Liver (tissue), 9 donors: ENCODE measurements around the gene C14orf93. TPM values are rescaled to one million over a fixed set of nuclear protein-coding genes. Genes with fewer than 3 reads are reported as not detected.

Experiments used
- DNase-seq: peaks from one replicate; pipeline ENCODE4 v3.0.0-alpha.2; 2017; ENCODE audit warnings: low spot score
- H3K27ac ChIP-seq, 2 donors: one replicate each; pipeline ENCODE4 v1.7.0; 2013; ENCODE audit warnings: inconsistent platforms in 2 of 2, low read length in 2 of 2, control low read depth in 1 of 2, low read depth in 1 of 2, mild to moderate bottlenecking in 1 of 2
- H3K27me3 ChIP-seq, 4 donors: one replicate each; pipeline versions ENCODE4 v1.6.1 to v1.7.0; 2013; ENCODE audit warnings: low read length in 3 of 4, inconsistent platforms in 1 of 4, mild to moderate bottlenecking in 1 of 4, moderate library complexity in 1 of 4; ENCODE audit not compliant: control insufficient read depth in 4 of 4, insufficient read depth in 4 of 4
- H3K36me3 ChIP-seq, 4 donors: one replicate each; pipeline versions ENCODE4 v1.6.1 to v1.7.0; 2013; ENCODE audit warnings: low read length in 3 of 4, mild to moderate bottlenecking in 3 of 4, low read depth in 1 of 4, moderate library complexity in 1 of 4; ENCODE audit not compliant: control insufficient read depth in 4 of 4, insufficient read depth in 3 of 4
- H3K4me1 ChIP-seq, 4 donors: one replicate each; pipeline versions ENCODE4 v1.6.1 to v1.7.0; 2013; ENCODE audit warnings: low read length in 3 of 4, mild to moderate bottlenecking in 3 of 4, moderate library complexity in 1 of 4; ENCODE audit not compliant: control insufficient read depth in 4 of 4, insufficient read depth in 4 of 4
- H3K4me3 ChIP-seq, 3 donors: one replicate each; pipeline versions ENCODE4 v1.6.1 to v1.7.0; 2013; ENCODE audit warnings: low read length in 3 of 3, control low read depth in 1 of 3, low read depth in 1 of 3, mild to moderate bottlenecking in 1 of 3
- H3K9ac ChIP-seq, 2 donors: one replicate each; pipeline ENCODE4 v1.7.0; 2013; ENCODE audit warnings: low read length in 2 of 2, mild to moderate bottlenecking in 2 of 2, moderate library complexity in 2 of 2, control low read depth in 1 of 2, low read depth in 1 of 2
- H3K9me3 ChIP-seq, 4 donors: one replicate each; pipeline versions ENCODE4 v1.6.1 to v1.7.0; 2013; ENCODE audit warnings: low read length in 3 of 4; ENCODE audit not compliant: control insufficient read depth in 4 of 4
- EGR1 ChIP-seq, 2 donors: IDR thresholded peaks; 2 replicates each; pipeline ENCODE4 v1.6.1; 2016 to 2018; ENCODE audit warnings: antibody characterized with exemption in 2 of 2, low read depth in 2 of 2
- FOXA1 ChIP-seq: IDR thresholded peaks from 2 replicates; pipeline ENCODE4 v1.6.1; 2016; ENCODE audit warnings: antibody characterized with exemption
- FOXA2 ChIP-seq: IDR thresholded peaks from 2 replicates; pipeline ENCODE4 v1.6.1; 2016; ENCODE audit warnings: antibody characterized with exemption
- GABPA ChIP-seq, 2 donors: IDR thresholded peaks in 1 of 2; conservative IDR thresholded peaks in 1 of 2; 2 replicates each; pipeline ENCODE4 v1.6.1; 2016; ENCODE audit warnings: antibody characterized with exemption in 2 of 2, mild to moderate bottlenecking in 1 of 2, moderate library complexity in 1 of 2
- HNF4A ChIP-seq, 2 donors: conservative IDR thresholded peaks; 2 replicates each; pipeline ENCODE4 v1.6.1; 2016; ENCODE audit warnings: antibody characterized with exemption in 2 of 2, mild to moderate bottlenecking in 2 of 2
- HNF4G ChIP-seq: IDR thresholded peaks from 2 replicates; pipeline ENCODE4 v1.6.1; 2016; ENCODE audit warnings: antibody characterized with exemption
- JUND ChIP-seq, 2 donors: IDR thresholded peaks; 2 replicates each; pipeline ENCODE4 v1.6.1; 2016; ENCODE audit warnings: antibody characterized with exemption in 2 of 2
- NR2F2 ChIP-seq: IDR thresholded peaks from 2 replicates; pipeline ENCODE4 v1.6.1; 2016; ENCODE audit warnings: antibody characterized with exemption
- RAD21 ChIP-seq, 2 donors: IDR thresholded peaks; 2 replicates each; pipeline ENCODE4 v1.6.1; 2016; ENCODE audit warnings: antibody characterized with exemption in 2 of 2, mild to moderate bottlenecking in 2 of 2
- RXRA ChIP-seq, 2 donors: IDR thresholded peaks; 2 replicates each; pipeline ENCODE4 v1.6.1; 2017 to 2018; ENCODE audit warnings: antibody characterized with exemption in 2 of 2, mild to moderate bottlenecking in 1 of 2
- SP1 ChIP-seq: IDR thresholded peaks from 2 replicates; pipeline ENCODE4 v1.6.1; 2018; ENCODE audit warnings: antibody characterized with exemption, mild to moderate bottlenecking
- TAF1 ChIP-seq: conservative IDR thresholded peaks from 2 replicates; pipeline ENCODE4 v1.6.1; 2016; ENCODE audit warnings: antibody characterized with exemption, mild to moderate bottlenecking
- YY1 ChIP-seq: IDR thresholded peaks from 2 replicates; pipeline ENCODE4 v1.6.1; 2016; ENCODE audit warnings: antibody characterized with exemption, mild to moderate bottlenecking
- WGBS: extraction: QIAGEN DNeasy Blood & Tissue Kit; methylation state at CpG from one replicate; pipeline ENCODE4 v1.1.7; 2013; 5-methylcytosine and 5-hydroxymethylcytosine counted together
- polyA plus RNA-seq, 2 donors: library from polyadenylated mRNA; stranded (reverse) in 1 of 2; unstranded in 1 of 2; fragments of 200-250 nt in 1 of 2; fragments of >200 nt in 1 of 2; fragmentation: Nextera tagmentation in 1 of 2; extraction: Ambion mirVana in 1 of 2; gene quantifications; one replicate each; pipeline versions ENCODE4 v1.2.1 to v1.2.3, GENCODE V29; 2013 to 2015
- total RNA-seq, 2 donors: library from RNA; depleted of rRNA; stranded (reverse); fragments of >200 nt; gene quantifications; one replicate each; pipeline ENCODE4 v1.2.3, GENCODE V29; 2014
- TF ChIP-seq, protein P1 (sequence below): fragments of 150-350 bp; IDR thresholded peaks from 2 replicates; pipeline ENCODE4 v1.5.1; 2017; ENCODE audit warnings: improper control_type of control experiment, low read depth, low read length; ENCODE audit not compliant: missing input control
- TF ChIP-seq, protein P2 (sequence below): IDR thresholded peaks from 2 replicates; pipeline ENCODE4 v1.6.1; 2016; ENCODE audit warnings: antibody characterized with exemption
- TF ChIP-seq, protein P3 (sequence below): IDR thresholded peaks from 2 replicates; pipeline ENCODE4 v1.6.1; 2016; ENCODE audit warnings: antibody characterized with exemption
- TF ChIP-seq, protein P4 (sequence below): IDR thresholded peaks from 2 replicates; pipeline ENCODE4 v1.6.1; 2016; ENCODE audit warnings: antibody characterized with exemption, mild to moderate bottlenecking
- TF ChIP-seq, protein P5 (sequence below): IDR thresholded peaks from 2 replicates; pipeline ENCODE4 v1.6.1; 2016; ENCODE audit warnings: antibody characterized with exemption
- donor health status: healthy.
- donor health status: healthy.
- donor health status: healthy.
- donor health status: healthy.
- donor health status: healthy.

Gene C14orf93
- total and polyA plus RNA-seq, 4 donors = 2.1 to 7.1 (median 3.4) TPM

DNA sequence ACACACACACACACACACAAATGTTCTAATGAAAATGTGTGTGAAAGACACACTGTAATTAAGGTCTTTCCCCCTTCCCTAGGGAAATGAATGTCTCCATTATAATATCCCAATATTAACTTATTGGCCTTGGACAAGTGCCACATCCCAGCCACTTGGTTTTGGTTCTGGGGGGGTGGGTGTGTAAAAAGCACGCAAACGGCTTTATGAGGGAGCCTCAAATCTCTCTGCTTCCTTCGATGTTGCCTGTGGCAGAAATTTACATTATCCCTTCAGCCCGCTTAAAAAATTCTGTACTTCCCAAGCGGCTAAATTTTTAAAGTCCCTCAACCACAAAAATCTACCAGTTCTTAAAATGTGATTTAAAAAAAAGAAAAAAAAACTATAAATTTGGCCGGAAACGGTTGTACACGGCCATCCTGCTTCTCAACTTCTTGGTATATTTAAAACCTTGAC, 432 bp downstream of the C14orf93 start:
- Histone ChIP-seq H3K9me3 (no peaks in the 10 kb centered on the region), H3K27me3 (no peaks in the 10 kb centered on the region), H3K9ac (peak overlapping the region in 1 of 2 donors; percentile 79), H3K36me3 (no peaks in the 10 kb centered on the region), H3K4me1 (peaks cover 3 to 14% (median 7%) of the 10 kb centered on the region in 4 donors), H3K27ac (peak overlapping the region; percentile 69 to 80), H3K4me3 (peak overlapping the region; percentile 62 to 83 (median 65))
- TF ChIP-seq, protein P1, sequence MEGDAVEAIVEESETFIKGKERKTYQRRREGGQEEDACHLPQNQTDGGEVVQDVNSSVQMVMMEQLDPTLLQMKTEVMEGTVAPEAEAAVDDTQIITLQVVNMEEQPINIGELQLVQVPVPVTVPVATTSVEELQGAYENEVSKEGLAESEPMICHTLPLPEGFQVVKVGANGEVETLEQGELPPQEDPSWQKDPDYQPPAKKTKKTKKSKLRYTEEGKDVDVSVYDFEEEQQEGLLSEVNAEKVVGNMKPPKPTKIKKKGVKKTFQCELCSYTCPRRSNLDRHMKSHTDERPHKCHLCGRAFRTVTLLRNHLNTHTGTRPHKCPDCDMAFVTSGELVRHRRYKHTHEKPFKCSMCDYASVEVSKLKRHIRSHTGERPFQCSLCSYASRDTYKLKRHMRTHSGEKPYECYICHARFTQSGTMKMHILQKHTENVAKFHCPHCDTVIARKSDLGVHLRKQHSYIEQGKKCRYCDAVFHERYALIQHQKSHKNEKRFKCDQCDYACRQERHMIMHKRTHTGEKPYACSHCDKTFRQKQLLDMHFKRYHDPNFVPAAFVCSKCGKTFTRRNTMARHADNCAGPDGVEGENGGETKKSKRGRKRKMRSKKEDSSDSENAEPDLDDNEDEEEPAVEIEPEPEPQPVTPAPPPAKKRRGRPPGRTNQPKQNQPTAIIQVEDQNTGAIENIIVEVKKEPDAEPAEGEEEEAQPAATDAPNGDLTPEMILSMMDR = no peak
- no peak for TF ChIP-seq JUND (IDR thresholded peaks at IDR 0.05)
- TF ChIP-seq FOXA1 = no peak
- no peak for TF ChIP-seq HNF4A (conservative IDR thresholded peaks at IDR 0.05)
- TF ChIP-seq RXRA (IDR thresholded peaks at IDR 0.05) = no peak
- TF ChIP-seq, protein P2, sequence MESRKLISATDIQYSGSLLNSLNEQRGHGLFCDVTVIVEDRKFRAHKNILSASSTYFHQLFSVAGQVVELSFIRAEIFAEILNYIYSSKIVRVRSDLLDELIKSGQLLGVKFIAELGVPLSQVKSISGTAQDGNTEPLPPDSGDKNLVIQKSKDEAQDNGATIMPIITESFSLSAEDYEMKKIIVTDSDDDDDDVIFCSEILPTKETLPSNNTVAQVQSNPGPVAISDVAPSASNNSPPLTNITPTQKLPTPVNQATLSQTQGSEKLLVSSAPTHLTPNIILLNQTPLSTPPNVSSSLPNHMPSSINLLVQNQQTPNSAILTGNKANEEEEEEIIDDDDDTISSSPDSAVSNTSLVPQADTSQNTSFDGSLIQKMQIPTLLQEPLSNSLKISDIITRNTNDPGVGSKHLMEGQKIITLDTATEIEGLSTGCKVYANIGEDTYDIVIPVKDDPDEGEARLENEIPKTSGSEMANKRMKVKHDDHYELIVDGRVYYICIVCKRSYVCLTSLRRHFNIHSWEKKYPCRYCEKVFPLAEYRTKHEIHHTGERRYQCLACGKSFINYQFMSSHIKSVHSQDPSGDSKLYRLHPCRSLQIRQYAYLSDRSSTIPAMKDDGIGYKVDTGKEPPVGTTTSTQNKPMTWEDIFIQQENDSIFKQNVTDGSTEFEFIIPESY = no peak
- TF ChIP-seq EGR1 (IDR thresholded peaks at IDR 0.05; ENCODE audit: low read depth in 2 of 2) = no peak
- TF ChIP-seq NR2F2 = no peak
- TF ChIP-seq HNF4G = no peak
- DNase-seq = no peak
- WGBS = 37% methylated on average over 8 of the region's 8 CpGs

DNA sequence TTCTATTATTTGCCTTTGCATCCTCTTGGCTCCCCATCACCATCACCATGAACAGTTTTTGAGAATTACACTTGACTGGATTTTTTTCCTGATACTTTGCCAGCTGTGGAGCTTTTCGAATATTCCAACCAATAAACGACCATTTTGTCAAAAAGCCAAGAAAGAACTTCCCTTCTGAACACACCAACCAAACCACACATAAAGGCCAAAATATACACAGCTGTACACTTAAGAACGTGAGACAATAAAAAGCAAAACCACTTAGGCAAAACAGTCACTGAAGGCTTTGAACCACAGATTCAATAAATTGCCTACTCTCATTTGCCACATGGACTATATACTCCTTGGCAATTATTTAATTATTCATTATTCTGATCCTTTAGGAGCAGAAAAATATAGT, 1.1 kb downstream of the C14orf93 start:
- Histone ChIP-seq H3K27ac (no peak overlapping the region), H3K27me3 (no peaks in the 10 kb centered on the region), H3K36me3 (no peaks in the 10 kb centered on the region), H3K4me3 (no peak overlapping the region), H3K4me1 (peaks cover 5 to 14% (median 7%) of the 10 kb centered on the region in 4 donors), H3K9ac (no peak overlapping the region), H3K9me3 (no peaks in the 10 kb centered on the region)
- WGBS = 40% methylated on average over 3 of the region's 3 CpGs
- no peak for DNase-seq
- TF ChIP-seq HNF4G = no peak
- no peak for TF ChIP-seq JUND (IDR thresholded peaks at IDR 0.05)
- no peak for TF ChIP-seq RAD21 (IDR thresholded peaks at IDR 0.05)
- TF ChIP-seq YY1 = no peak
- TF ChIP-seq, protein P1 = no peak
- no peak for TF ChIP-seq FOXA2
- TF ChIP-seq FOXA1 = no peak
- no peak for TF ChIP-seq NR2F2
- no peak for TF ChIP-seq RXRA (IDR thresholded peaks at IDR 0.05)
- TF ChIP-seq, protein P3, sequence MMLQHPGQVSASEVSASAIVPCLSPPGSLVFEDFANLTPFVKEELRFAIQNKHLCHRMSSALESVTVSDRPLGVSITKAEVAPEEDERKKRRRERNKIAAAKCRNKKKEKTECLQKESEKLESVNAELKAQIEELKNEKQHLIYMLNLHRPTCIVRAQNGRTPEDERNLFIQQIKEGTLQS = no peak
- TF ChIP-seq, protein P4, sequence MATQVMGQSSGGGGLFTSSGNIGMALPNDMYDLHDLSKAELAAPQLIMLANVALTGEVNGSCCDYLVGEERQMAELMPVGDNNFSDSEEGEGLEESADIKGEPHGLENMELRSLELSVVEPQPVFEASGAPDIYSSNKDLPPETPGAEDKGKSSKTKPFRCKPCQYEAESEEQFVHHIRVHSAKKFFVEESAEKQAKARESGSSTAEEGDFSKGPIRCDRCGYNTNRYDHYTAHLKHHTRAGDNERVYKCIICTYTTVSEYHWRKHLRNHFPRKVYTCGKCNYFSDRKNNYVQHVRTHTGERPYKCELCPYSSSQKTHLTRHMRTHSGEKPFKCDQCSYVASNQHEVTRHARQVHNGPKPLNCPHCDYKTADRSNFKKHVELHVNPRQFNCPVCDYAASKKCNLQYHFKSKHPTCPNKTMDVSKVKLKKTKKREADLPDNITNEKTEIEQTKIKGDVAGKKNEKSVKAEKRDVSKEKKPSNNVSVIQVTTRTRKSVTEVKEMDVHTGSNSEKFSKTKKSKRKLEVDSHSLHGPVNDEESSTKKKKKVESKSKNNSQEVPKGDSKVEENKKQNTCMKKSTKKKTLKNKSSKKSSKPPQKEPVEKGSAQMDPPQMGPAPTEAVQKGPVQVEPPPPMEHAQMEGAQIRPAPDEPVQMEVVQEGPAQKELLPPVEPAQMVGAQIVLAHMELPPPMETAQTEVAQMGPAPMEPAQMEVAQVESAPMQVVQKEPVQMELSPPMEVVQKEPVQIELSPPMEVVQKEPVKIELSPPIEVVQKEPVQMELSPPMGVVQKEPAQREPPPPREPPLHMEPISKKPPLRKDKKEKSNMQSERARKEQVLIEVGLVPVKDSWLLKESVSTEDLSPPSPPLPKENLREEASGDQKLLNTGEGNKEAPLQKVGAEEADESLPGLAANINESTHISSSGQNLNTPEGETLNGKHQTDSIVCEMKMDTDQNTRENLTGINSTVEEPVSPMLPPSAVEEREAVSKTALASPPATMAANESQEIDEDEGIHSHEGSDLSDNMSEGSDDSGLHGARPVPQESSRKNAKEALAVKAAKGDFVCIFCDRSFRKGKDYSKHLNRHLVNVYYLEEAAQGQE = no peak
- TF ChIP-seq, protein P5, sequence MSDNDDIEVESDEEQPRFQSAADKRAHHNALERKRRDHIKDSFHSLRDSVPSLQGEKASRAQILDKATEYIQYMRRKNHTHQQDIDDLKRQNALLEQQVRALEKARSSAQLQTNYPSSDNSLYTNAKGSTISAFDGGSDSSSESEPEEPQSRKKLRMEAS = no peak
- no peak for TF ChIP-seq GABPA (IDR thresholded peaks at IDR 0.05 in 1 of 2, conservative IDR thresholded peaks at IDR 0.05 in 1 of 2)
- no peak for TF ChIP-seq TAF1
- TF ChIP-seq SP1 = no peak
- TF ChIP-seq HNF4A (conservative IDR thresholded peaks at IDR 0.05) = no peak
